T-helper 9 cell (primary cell): ENCODE data around the gene DHX30.
"Not testable (repeated sequence)": the region's sequence is repeated elsewhere in the genome, so short reads cannot be mapped to it uniquely, and the experiment has no call there.

Source experiments
- DNase-seq: peaks from one replicate; pipeline ENCODE4 v3.0.0-alpha.2; 2020
- total RNA-seq, 2 donors: gene quantifications; one replicate each; lab custom pipeline; 2026; lab: John Stamatoyannopoulos, UW

Gene DHX30, protein sequence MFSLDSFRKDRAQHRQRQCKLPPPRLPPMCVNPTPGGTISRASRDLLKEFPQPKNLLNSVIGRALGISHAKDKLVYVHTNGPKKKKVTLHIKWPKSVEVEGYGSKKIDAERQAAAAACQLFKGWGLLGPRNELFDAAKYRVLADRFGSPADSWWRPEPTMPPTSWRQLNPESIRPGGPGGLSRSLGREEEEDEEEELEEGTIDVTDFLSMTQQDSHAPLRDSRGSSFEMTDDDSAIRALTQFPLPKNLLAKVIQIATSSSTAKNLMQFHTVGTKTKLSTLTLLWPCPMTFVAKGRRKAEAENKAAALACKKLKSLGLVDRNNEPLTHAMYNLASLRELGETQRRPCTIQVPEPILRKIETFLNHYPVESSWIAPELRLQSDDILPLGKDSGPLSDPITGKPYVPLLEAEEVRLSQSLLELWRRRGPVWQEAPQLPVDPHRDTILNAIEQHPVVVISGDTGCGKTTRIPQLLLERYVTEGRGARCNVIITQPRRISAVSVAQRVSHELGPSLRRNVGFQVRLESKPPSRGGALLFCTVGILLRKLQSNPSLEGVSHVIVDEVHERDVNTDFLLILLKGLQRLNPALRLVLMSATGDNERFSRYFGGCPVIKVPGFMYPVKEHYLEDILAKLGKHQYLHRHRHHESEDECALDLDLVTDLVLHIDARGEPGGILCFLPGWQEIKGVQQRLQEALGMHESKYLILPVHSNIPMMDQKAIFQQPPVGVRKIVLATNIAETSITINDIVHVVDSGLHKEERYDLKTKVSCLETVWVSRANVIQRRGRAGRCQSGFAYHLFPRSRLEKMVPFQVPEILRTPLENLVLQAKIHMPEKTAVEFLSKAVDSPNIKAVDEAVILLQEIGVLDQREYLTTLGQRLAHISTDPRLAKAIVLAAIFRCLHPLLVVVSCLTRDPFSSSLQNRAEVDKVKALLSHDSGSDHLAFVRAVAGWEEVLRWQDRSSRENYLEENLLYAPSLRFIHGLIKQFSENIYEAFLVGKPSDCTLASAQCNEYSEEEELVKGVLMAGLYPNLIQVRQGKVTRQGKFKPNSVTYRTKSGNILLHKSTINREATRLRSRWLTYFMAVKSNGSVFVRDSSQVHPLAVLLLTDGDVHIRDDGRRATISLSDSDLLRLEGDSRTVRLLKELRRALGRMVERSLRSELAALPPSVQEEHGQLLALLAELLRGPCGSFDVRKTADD
- 100 to 162 reads per million in 2 donors for total RNA-seq

DNA sequence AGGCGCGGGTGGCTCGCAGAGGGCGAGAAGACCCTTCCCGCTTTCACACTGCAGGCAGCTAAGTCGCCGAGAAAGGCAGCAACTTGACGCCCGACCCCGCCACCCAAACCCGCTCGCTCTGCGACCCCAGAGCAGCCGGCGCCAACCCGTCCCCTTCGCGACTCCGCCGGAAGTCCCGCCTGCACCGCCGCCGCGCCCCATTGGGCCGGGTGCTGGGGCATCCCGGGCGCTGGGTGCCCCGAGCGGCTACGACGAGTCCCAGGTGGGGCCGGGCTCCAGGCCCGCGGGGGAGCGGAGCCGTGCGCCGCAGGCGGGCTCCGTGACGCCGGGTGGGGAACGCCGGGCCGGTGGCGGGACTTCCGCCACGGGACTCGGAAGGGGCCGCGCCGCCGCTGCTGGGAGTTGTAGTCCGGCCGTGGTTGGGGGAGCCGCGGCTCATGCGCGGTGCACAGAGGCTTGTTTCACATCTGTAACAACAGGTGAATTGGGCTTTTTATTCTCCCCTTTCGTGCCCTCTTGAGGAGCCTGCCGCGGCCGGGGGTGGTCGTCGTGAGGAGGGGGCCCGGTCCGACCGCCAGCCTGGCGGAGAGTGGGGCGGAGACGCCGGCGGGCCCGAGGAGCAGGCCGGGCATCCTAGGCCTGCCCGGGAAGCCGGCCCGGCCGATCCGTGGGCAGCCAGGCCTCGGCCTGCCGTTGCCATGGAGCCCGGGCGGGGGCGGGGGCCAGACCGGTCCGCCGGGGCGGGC lies at the start of gene DHX30:
DHX30 (plus strand) TSS at position 405 of the 746 bp plus-strand sequence. CDS start 7,546 bp downstream, outside the sequence.
- DNase-seq = peak; percentile 81

DNA sequence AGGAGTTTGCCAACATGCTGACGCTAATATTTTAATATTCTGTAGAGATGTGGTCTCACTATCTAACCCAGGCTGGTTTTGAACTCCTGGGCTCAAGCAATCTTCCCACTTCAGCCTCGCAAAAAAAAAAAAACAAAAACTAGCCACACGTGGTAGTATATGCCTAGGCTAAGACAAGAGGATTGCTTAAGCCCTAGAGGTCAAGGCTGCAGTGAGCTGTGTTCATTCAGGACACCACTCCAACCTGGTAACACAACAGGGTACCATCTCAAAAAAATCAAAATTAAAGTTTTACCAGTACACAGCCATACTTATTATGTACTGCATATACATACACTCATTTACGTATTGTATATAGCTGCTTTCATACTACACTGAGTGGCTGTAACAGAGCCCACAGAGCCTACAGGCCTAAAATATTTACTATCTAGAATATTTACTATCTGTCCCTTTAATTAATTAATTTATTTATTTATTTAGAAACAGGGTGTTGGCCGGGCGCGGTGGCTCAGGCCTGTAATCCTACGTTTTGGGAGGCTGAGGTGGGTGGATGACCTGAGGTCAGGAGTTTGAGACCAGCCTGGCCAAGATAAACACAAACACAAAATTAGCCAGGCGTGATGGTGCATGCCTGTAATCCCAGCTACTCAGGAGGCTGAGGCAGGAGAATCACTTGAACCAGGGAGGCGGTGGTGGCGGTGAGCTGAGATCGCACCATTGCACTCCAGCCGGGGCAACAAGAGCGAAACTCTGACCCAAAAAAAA lies 44.5 kb upstream of the DHX30 start:
- DNase-seq = no peak

DNA sequence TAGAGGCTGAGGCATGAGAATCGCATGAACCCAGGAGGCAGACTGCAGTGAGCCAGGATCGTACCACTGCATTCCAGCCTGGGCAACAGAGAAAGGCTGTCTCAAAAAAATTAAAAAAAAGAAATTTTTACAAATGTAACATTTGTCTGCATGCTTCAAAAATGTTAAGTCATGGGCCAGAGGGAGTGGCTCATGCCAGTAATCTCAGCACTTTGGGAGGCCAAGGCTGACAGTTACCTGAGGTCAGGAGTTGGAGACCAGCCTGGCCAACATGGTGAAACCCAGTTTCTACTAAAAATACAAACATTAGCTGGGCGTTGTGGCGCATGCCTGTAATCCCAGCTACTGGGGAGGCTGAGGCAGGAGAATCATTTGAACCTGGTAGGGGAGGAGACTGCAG lies 42.7 kb upstream of the DHX30 start:
- DNase-seq = not testable (repeated sequence)

DNA sequence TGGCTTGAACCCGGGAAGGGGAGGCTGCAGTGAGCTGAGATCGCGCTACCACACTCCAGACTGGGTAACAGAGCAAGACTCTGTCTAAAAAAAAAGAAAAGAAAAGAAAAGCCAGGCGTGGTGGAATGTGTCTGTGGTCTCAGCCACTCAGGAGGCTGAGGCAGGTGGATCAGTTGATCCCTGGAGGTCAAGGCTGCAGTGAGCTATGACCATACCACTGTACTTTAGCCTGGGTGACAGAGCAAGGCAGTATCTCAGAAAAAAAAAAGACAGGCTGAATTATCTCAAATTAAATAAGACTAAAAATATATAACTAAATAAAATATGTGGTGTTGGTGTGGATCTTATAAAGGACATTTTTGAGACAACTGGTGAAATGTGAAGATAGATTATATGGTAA lies 41.9 kb upstream of the DHX30 start:
- DNase-seq = no peak

DNA sequence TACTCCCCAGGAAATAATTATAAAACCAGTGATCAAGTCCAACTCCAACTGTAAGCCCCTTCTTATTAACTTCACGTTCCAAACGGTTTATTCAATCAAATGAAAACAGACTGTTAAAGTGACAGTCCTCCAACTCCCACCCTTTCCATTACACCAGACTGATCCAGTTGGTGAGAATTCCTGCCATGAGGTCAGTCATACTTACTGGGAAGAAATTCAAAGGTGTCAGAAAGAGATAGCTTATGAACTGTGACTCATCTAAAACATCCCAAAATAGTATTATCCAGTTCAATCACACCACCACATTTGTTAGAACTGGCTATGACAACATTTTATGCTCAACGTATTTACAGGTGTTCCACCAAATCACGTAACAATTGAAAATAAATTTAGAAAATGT lies 40.7 kb upstream of the DHX30 start:
- no peak for DNase-seq

DNA sequence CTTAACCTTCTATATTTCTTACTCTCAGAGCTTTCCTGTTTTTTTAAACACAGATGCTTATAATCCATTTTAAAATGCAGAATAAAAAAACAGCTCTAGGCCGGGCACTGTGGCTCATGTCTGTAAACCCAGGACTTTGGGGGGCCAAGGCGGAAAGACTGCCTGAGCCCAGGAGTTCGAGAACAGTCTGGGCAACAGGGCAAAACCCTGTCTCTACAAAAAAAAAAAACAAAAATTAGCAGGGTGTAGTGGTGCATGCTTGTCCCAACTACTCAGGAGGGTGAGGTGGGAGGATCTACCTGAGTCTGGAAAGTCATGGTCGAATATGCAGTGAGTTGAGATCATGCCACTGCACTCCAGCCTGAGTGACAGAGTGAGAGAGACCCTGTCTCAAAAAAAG lies 36.8 kb upstream of the DHX30 start:
- no peak for DNase-seq

DNA sequence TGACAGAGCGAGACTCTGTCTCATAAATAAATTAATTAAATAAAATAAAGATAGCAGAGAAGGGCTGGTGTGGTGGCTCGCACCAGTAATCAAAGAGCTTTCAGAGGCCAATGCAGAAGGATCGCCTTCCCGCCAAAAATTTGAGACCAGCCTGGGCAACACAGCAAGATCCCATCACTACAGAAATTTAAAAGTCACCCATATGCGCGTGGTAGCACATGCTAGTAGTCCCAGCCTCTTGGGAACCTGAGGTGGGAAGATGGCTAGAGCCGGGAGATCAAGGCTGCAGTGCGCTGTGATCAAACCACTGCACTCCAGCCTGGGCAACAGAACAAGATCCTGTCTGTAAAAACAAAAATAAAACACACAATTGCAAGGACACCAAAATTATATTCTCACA lies 30.9 kb upstream of the DHX30 start:
- no peak for DNase-seq

DNA sequence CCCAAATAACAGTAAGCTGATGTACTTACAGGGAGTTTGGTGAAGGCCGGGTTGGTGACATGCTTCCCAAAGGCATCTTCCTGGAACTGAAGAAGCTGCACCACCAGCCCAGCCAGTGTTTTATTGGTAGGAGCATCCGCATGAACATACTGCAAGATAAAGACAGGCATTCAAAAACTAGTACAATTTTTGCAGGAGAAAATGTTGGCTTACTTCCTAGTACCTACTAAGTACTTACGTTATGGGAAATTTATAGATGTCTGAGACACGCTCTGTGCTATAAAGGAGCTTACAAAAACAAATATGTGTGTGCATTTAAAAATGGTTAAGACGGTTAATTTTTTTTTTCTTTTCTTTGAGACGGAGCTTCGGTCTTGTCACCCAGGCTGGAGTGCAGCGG lies 30.1 kb upstream of the DHX30 start:
- no peak for DNase-seq

DNA sequence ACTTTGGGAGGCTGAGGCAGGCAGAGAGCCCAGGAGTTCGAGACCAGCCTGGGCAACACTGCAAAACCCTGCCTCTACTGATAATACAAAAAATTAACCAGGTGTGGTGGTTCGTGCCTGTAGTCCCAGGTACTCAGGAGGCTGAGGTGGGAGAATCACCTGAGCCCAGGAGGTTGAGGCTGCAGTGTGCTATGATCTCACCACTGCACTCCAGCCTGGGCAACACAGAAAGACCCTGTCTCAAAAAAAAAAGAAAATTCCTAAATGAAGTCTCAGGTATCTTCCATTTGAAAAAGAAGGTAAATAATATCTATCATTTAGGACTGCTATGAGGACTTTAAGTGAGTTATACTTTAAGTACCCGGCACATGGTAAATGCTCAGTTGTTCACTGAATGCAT lies 24.2 kb upstream of the DHX30 start:
- no peak for DNase-seq

DNA sequence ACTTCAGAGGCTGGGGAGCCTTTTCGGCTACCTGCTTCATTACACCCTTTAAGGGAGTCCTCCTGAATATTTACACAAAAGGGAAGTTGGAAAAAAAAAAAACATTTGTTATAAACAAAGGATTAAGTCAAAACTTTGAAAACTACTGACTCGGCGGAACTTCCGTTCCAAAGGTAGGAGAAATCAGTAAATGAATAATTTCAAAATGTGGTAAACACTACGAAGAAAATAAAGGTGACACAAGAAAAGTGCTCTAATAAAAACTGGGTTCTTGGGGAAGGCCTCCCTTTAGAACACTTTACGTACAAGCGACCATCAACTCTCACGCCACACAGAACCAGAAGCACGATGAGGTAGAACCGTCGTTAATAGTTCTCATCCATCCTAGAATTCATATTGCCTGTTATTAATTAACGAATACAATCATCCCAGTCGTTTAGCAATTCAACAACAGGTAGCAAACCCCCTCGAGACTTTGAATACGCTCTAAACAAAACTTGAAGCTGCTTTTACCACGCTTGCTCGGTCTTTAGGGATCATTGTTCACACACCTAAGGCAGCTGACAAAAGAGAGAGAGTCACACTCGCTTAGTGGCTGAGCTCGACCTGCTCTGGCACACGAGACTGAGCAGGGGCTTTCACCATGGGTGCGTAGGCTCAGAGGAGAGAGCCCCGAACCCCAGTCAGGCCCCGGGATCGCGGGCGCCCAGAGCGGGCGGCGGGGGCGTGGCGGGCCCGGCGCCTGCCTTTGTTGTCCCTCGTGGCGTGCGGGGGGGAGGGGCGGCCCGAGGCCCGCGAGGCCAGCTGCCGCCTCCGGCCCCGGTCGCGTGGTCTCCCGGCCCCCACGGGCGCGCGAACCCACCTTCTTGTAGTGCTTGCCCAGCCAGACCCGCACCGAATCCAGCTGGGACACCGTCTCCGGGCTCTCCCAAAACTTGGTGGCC lies 21.9 kb upstream of the DHX30 start:
- DNase-seq = peak; percentile 56

DNA sequence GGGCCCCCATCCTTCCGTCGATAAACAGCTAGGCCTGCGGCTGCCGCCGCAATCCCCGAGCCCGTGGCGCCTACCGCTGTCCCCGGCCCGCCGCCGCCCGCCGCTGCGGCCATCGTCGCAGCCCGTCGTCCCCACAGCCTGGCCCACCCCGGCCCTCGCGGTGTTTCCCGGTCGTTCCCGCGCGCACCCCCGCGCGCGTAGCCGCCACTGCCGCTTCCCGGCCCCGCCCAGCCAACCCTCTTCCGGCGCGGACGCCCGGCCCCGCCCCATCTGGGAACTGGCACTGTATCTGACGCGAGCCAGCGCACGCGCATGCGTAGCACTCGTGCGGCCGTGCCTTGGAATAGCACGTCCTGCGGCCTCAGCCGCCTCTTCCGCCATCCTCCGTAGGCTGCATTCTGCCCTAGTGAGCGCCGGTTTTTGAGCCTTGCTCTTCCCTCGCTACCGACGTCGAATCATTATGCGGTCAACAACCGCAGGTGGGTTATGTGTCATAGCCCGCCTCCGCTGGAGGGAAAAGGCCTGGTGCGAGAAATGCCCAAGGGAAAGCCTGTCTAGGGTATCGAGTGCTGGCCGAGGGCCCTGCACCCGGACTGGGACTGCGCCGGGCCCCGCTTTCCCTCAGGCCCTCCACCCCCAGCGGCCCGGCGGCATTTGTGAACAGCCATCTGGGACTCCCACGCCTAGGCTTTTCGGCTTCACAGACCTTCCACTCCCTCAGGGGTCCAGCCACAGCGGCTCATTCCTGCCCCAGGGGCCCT lies 21.1 kb upstream of the DHX30 start, which contains the start of gene SMARCC1:
SMARCC1 (minus strand) TSS at position 209 of the 761 bp plus-strand sequence; CDS start at position 113, 96 bp downstream.
- DNase-seq = peak; percentile 95

DNA sequence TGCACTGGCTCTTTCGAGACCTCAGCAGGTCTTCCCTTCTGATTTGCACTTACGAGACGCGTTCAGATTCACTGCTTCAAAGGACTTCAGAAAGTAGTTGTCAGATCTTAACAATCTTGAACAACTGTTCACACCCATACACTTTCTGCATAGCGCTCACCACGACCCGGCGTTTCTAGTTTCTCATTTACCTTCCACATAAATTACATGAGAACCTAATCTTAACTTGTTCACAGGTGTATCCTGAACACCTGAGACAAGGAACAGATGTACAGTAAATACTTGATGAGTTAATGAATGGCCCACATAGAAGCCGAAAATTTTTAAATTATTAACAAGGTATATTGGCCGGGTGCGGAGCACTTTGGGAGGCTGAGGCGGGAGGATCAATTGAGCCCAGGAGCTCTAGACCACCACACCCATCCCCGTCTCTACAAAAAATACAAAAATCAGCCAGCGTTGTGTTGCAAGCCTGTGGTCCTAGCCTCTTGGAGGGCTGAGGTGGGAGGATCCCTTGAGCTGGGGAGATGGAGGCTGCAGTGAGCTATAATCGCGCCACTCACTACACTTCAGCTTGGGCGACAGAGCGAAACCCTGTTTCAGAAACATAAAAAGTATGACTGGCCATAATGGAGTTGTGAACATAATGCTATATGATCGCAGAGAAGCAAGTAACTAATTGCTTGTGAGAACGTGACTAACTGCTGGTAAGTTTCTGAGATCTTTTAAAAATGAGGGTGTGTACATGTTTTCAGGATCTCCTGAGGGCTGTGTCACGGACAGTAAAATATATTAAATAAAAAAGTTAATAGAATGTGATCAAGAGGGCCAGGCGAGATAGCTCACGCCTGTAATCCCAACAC lies 20.3 kb upstream of the DHX30 start:
- no peak for DNase-seq

DNA sequence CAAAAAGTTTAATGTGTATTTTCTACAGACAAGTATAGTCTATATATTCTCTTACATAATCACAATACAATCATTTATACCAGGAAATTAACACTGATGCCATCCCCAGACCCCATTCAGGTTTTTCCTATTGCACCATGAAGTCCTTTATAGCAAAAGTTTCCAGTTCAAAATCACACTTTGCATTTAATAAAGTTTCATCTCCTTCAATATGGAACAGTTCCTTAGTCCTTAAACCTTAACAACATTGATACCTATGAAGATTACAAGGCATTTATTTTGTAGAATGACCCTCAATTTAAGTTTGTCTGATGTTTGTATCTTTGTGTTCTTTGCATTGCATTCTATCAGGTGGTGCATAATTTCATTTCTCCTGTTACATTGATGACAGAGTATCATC lies 19.3 kb upstream of the DHX30 start:
- DNase-seq = no peak

DNA sequence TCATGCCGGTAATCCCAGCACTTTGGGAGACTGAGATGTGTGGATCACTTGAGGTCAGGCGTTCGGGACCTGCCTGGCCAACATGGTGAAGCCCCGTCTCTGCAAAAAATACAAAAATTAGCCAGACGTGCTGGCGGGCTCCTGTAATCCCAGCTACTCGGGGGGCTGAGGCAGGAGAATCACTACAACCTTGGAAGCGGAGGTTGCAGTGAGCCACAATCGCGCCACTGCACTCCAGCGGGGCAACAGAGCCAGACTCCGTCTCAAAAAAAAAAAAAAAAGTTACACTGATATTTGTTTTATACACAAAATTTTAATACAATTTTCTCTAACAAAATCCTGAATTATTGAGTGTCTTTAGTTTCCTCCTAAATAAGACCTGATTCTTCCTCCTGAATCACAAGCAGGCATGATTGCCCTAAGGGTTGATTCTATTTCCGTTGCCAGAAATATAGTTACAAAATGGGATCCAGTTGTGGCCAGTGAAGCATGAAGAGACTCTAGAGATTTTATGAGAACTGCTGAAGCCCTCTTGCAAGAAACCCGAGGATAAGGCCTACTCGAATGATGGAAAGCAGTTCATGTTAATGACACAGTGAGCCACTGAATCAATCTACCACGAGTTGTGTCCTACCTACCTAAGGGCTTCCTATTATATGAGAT lies 11.6 kb upstream of the DHX30 start:
- DNase-seq = no peak

DNA sequence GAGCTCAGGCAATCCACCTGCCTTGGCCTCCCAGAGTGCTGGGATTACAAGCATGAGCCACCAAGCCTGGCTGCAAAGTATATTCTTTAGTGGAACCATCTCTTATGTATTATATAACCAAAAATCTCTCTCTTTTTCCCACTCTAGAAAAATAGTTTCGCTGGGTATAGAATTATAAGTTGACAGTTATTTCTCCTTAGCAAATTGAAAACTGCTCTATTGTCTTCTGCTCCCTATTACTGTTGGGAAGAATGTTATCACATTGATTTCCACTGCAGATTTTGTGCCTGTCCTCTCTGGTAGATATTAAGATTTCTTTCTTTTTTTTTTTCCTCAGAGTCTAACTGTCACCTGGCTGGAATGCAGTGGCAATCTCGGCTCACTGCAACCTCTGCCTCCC lies 10.2 kb upstream of the DHX30 start:
- DNase-seq = no peak

DNA sequence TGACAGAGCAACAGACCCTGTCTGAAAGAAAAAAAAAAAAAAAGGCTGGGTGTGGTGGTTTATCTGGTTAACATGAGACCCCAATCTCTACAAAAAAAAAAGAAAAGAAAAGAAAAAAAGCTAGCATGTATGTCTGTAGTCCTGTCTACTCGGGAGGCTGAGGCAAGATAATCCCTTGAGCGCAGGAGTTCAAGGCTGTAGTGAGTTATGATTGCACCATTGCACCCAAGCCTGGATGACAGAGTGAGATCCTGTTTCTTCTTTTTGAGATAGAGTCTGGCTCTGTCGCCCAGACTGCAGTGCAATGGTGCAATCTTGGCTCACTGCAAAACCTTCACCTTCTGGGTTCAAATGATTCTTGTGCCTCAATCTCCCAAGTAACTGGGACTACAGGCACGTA lies 8.4 kb upstream of the DHX30 start:
- no peak for DNase-seq

DNA sequence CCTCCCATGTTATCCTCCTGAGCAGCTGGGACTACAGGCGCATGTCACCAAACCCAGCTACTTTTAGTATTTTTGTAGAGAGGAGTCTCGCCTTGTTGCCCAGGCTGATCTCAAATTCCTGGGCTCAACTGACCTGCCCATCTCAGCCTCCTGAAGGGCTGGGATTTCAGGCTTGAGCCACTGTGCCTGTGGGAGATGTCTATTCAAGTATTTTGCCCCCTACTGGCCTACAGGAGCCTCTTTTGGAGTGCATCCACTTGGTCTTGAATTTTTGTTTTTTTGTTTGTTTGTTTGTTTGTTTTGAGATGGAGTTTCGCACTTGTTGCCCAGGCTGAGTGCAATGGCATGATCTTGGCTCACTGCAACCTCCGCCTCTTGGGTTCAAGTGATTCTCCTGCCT lies 3.2 kb upstream of the DHX30 start:
- no peak for DNase-seq

DNA sequence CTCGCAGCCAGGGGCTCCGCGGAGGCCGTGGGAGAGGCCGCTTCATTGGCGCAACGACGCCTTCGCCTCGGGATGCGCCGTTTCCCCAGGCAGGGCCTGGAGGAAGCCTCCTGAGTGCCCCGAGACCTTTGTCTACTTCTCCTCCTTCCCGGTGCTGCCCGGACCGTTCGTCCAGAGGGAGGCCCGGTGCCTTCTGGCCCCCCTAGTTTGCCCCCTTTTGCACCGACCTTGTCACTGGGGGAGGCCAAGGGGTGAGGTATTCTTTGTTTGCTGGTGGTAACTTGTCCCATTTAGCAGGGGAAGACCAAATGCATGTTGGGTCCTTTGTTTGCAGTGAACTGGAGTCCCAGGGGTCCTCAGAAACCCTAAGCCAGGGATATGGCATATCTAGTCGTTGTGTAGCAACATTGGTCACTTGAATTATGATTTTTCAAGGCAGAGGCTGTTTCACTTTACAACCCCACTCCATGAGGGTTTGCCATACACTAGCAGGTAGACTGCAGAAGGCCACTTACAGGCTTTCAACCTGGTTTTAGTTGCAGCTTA lies 615 bp downstream of the DHX30 start:
- DNase-seq = no peak
